Cardiac fibroblast (primary cell): ENCODE data around the gene SLTM.
"Not testable (repeated sequence)": the region's sequence is repeated elsewhere in the genome, so short reads cannot be mapped to it uniquely, and the experiment has no call there.

Source experiments
- DNase-seq, 2 donors: peaks; one replicate each; pipeline versions ENCODE4 v3.0.0 to v3.0.0-alpha.2; 2010; ENCODE audit warnings: low read depth in 2 of 2
- H3K4me3 ChIP-seq, 2 donors: replicated peaks in 1 of 2; 1 replicate in 1 of 2; 2 replicates in 1 of 2; pipeline ENCODE4 v1.5.1; 2011; ENCODE audit warnings: low read depth in 2 of 2, low read length in 2 of 2, mild to moderate bottlenecking in 2 of 2, moderate library complexity in 1 of 2
- CTCF ChIP-seq: IDR thresholded peaks from one replicate; pipeline ENCODE4 v1.5.1; 2011; ENCODE audit warnings: low read depth, mild to moderate bottlenecking, low read length, inconsistent platforms

SLTM gene

GRCh38 chr15:58865425-58865880, 68.0 kb downstream of the SLTM start:
- peak overlapping the region; percentile 17 to 26 for H3K4me3 ChIP-seq
- no peak for TF ChIP-seq CTCF
- peak; percentile 24 to 25 for DNase-seq

- DNase-seq: peak; percentile 25 to 42
- peak overlapping the region; percentile 17 to 26 for H3K4me3 ChIP-seq
- TF ChIP-seq CTCF: no peak
These were observed 68.7 kb downstream of the SLTM start for GRCh38 chr15:58864602-58865424.

- no peak for TF ChIP-seq CTCF
- DNase-seq: no peak
These were observed 71.2 kb downstream of the SLTM start for GRCh38 chr15:58862326-58862725.

GRCh38 chr15:58856621-58857020, 76.9 kb downstream of the SLTM start:
- not testable (repeated sequence) for H3K4me3 ChIP-seq, DNase-seq

More at GRCh38 chr15:58862326-58862725, 71.2 kb downstream of the SLTM start:
- H3K4me3 ChIP-seq: no peak overlapping the region

- TF ChIP-seq CTCF: no peak
- H3K4me3 ChIP-seq: no peak overlapping the region
- DNase-seq: peak; percentile 13 to 48
These were observed 77.4 kb downstream of the SLTM start for GRCh38 chr15:58856086-58856485.

GRCh38 chr15:58854593-58854992, 78.9 kb downstream of the SLTM start:
- peak in 1 of 2 donors; percentile 26 for DNase-seq
- no peak for TF ChIP-seq CTCF
- no peak overlapping the region for H3K4me3 ChIP-seq

- DNase-seq: peak in 1 of 2 donors; percentile 19
- TF ChIP-seq CTCF: no peak
- H3K4me3 ChIP-seq: no peak overlapping the region
These were observed 81.1 kb downstream of the SLTM start for GRCh38 chr15:58852347-58852746.

- not testable (repeated sequence) for DNase-seq, H3K4me3 ChIP-seq
These were observed 82.3 kb downstream of the SLTM start for GRCh38 chr15:58851205-58851604.
